ENCODE data around the gene ENSA.
"Not testable (repeated sequence)": the region's sequence is repeated elsewhere in the genome, so short reads cannot be mapped to it uniquely, and the experiment has no call there.

ENSA gene

DNA sequence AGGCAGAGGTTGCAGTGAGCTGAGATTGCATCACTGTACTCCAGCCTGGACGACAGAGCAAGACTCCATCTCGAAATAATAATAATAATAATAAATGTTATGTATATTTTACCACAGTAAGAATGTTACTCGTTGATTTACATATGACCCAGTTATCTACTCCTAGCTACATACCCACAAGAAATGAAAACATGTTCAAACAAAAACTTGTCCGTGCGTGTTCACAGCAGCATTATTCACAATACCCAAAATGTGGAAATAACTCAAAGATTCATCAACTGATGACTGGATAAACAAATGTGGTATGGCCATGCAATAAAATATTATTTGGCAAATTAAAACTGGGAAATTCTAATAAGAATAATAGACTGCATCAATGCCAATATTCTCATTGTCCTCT lies 31.7 kb upstream of the ENSA start:
- intact Hi-C loops (cut with DNase I; ENCODE audit: low total_unique reads), result no loop called here
- no peaks in the 10 kb centered on the region for H3K4me1 ChIP-seq
- DNase-seq, result no peak
- H3K27ac ChIP-seq, result no peak overlapping the region
- no peaks in the 10 kb centered on the region for H3K27me3 ChIP-seq
- TF ChIP-seq CTCF (IDR thresholded peaks at IDR 0.05), result no peak
- no peak overlapping the region for H3K4me3 ChIP-seq
- peaks cover 21 to 53% (median 51%) of the 10 kb centered on the region in 3 donors for H3K36me3 ChIP-seq
- no peaks in the 10 kb centered on the region for H3K9me3 ChIP-seq

DNA sequence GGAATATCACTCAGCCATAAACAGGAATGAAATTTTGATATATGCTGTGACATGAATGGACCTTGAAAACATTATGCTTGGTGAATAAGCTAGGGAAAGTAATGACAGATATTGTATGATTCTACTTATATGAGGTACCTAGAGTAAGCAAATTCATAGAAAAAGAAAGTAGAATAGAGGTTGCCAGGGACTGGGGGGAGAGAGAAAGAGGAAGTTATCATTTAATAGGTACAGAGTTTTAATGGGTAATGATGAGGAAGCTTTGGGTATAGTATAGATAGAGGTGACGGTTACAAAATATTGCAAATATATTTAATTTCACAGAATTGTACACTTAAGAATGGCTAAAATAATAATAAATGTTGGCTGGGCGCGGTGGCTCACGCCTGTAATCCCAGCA lies 31.2 kb upstream of the ENSA start:
- Histone ChIP-seq H3K36me3 (peaks cover 21 to 53% (median 51%) of the 10 kb centered on the region in 3 donors), H3K4me3 (no peak overlapping the region), H3K4me1 (no peaks in the 10 kb centered on the region), H3K27ac (no peak overlapping the region), H3K27me3 (no peaks in the 10 kb centered on the region), H3K9me3 (no peaks in the 10 kb centered on the region)
- intact Hi-C loops (cut with DNase I; ENCODE audit: low total_unique reads), result no loop called here
- TF ChIP-seq CTCF (IDR thresholded peaks at IDR 0.05), result no peak
- no peak for DNase-seq

GRCh38 chr1:150657064-150657463 lies 27.7 kb upstream of the ENSA start:
- H3K27me3 ChIP-seq; intact Hi-C loops (cut with DNase I; ENCODE audit: low total_unique reads); H3K4me3 ChIP-seq; H3K27ac ChIP-seq; H3K9me3 ChIP-seq; DNase-seq; H3K4me1 ChIP-seq: not testable (repeated sequence)
- peaks cover 21 to 56% (median 39%) of the 10 kb centered on the region in 3 donors for H3K36me3 ChIP-seq

GRCh38 chr1:150654635-150655034 lies 25.2 kb upstream of the ENSA start:
- H3K27me3 ChIP-seq; H3K9me3 ChIP-seq; intact Hi-C loops (cut with DNase I; ENCODE audit: low total_unique reads); H3K4me1 ChIP-seq; H3K27ac ChIP-seq; DNase-seq; H3K4me3 ChIP-seq: not testable (repeated sequence)
- peaks cover 5 to 44% (median 19%) of the 10 kb centered on the region in 3 donors for H3K36me3 ChIP-seq

GRCh38 chr1:150650193-150650592 lies 20.8 kb upstream of the ENSA start:
- H3K9me3 ChIP-seq, result no peaks in the 10 kb centered on the region
- no peak overlapping the region for H3K27ac ChIP-seq
- no peak for DNase-seq
- no peaks in the 10 kb centered on the region for H3K27me3 ChIP-seq
- intact Hi-C loops (cut with DNase I; ENCODE audit: low total_unique reads), result no loop called here
- TF ChIP-seq CTCF (IDR thresholded peaks at IDR 0.05), result no peak
- H3K4me3 ChIP-seq, result no peak overlapping the region
- H3K4me1 ChIP-seq, result no peaks in the 10 kb centered on the region
- H3K36me3 ChIP-seq, result peaks cover 37 to 63% (median 42%) of the 10 kb centered on the region in 3 donors

- TF ChIP-seq CTCF (IDR thresholded peaks at IDR 0.05), result no peak
- intact Hi-C loops (cut with DNase I; ENCODE audit: low total_unique reads), result no loop called here
- no peaks in the 10 kb centered on the region for H3K27me3 ChIP-seq
- H3K4me3 ChIP-seq, result no peak overlapping the region
- DNase-seq, result no peak
- H3K27ac ChIP-seq, result no peak overlapping the region
- H3K4me1 ChIP-seq, result no peaks in the 10 kb centered on the region
- peaks cover 37 to 65% (median 44%) of the 10 kb centered on the region in 3 donors for H3K36me3 ChIP-seq
- H3K9me3 ChIP-seq, result no peaks in the 10 kb centered on the region
These were observed 20.1 kb upstream of the ENSA start for GRCh38 chr1:150649441-150650075.

GRCh38 chr1:150642296-150642695 lies 12.9 kb upstream of the ENSA start:
- no peak for TF ChIP-seq CTCF (IDR thresholded peaks at IDR 0.05)
- Histone ChIP-seq H3K27me3 (no peaks in the 10 kb centered on the region), H3K9me3 (no peaks in the 10 kb centered on the region), H3K4me1 (no peaks in the 10 kb centered on the region), H3K36me3 (peaks cover 17 to 23% (median 21%) of the 10 kb centered on the region in 3 donors), H3K27ac (no peak overlapping the region), H3K4me3 (no peak overlapping the region)
- intact Hi-C loops (cut with DNase I; ENCODE audit: low total_unique reads), result no loop called here
- DNase-seq, result no peak

GRCh38 chr1:150641126-150641815 lies 11.9 kb upstream of the ENSA start:
- H3K27me3 ChIP-seq; H3K27ac ChIP-seq; H3K9me3 ChIP-seq; H3K4me3 ChIP-seq; H3K4me1 ChIP-seq; DNase-seq; intact Hi-C loops (cut with DNase I; ENCODE audit: low total_unique reads): not testable (repeated sequence)
- peaks cover 6 to 16% (median 13%) of the 10 kb centered on the region in 3 donors for H3K36me3 ChIP-seq

DNA sequence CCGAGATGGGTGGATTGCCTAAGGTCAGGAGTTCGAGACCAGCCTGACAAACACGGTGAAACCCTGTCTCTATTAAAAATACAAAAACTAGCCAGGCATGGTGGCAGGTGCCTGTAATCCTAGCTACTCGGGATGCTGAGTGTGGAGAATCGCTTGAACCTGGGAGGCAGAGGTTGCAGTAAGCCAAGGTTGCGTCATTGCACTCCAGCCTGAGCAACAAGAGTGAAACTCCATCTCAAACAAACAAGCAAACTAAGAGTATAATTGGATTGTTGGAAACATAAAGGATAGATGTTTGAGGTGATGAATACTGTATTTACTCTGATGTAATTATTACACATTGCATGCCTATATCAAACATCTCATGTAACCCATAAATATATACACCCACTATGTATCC lies 9.0 kb upstream of the ENSA start:
- not testable (repeated sequence) for DNase-seq, H3K36me3 ChIP-seq, H3K4me1 ChIP-seq, H3K27ac ChIP-seq, H3K9me3 ChIP-seq, H3K27me3 ChIP-seq, H3K4me3 ChIP-seq
- intact Hi-C loops (cut with DNase I; ENCODE audit: low total_unique reads), result loop anchor here (10.0 kb wide), 1 partner anchor 336 kb away; the partner anchor contains the start of gene CERS2

All from tibial artery (tissue), 4 donors.